ENCODE data around the gene HMGXB4.

Gene HMGXB4

GRCh38 chr22:35217527-35217926, 39.8 kb upstream of the HMGXB4 start:
- H3K79me1 ChIP-seq (ENCODE audit: low read depth, low read length), result no peaks in the 10 kb centered on the region
- no peak overlapping the region for H3K4me3 ChIP-seq (ENCODE audit: low read length in 2 of 2)
- H3K9ac ChIP-seq (ENCODE audit: low read depth, low read length, poor library complexity), result no peak overlapping the region
- no peak overlapping the region for H2AFZ ChIP-seq (ENCODE audit: low read length)
- H4K91ac ChIP-seq (ENCODE audit: low read depth, low read length, poor library complexity), result no peak overlapping the region
- no peak overlapping the region for H2BK12ac ChIP-seq (ENCODE audit: low read length)
- no CpG with 5 or more reads among the region's 2 CpGs for WGBS, 2 donors (ENCODE audit: extremely low coverage in 2 of 2, insufficient read length in 2 of 2, insufficient replicate concordance in 1 of 2)
- H4K8ac ChIP-seq (ENCODE audit: low read depth, low read length), result no peak overlapping the region
- no peaks in the 10 kb centered on the region for H3K36me3 ChIP-seq (replicated peaks in 1 of 2; ENCODE audit: control insufficient read depth in 2 of 2, insufficient read depth in 2 of 2, low read length in 2 of 2)
- no peak overlapping the region for H3K23ac ChIP-seq (ENCODE audit: low read depth, low read length, poor library complexity)
- no peak overlapping the region for H2BK5ac ChIP-seq (ENCODE audit: low read length)
- H2BK15ac ChIP-seq (ENCODE audit: low read length), result no peak overlapping the region
- no peak overlapping the region for H3K4me2 ChIP-seq (ENCODE audit: insufficient read depth, low read length, poor library complexity, severe bottlenecking)
- DNase-seq (ENCODE audit: low spot score), result no peak
- peaks cover 0 to 3% of the 10 kb centered on the region in 2 donors for H3K9me3 ChIP-seq (replicated peaks in 1 of 2; ENCODE audit: control insufficient read depth in 2 of 2, insufficient read depth in 1 of 2, low read depth in 1 of 2, low read length in 2 of 2)
- H3K18ac ChIP-seq (ENCODE audit: low read length), result no peak overlapping the region
- no peak overlapping the region for H2AK5ac ChIP-seq (ENCODE audit: low read depth, low read length)
- no peak overlapping the region for H2BK120ac ChIP-seq (ENCODE audit: low read depth, low read length)
- no peak overlapping the region for H3K14ac ChIP-seq (ENCODE audit: low read length)
- no peak overlapping the region for H3K27ac ChIP-seq (replicated peaks; ENCODE audit: low read length)
- H3K27me3 ChIP-seq (ENCODE audit: control insufficient read depth in 3 of 3, insufficient read depth in 3 of 3, low read depth in 1 of 3, low read length in 3 of 3), result no peaks in the 10 kb centered on the region
- H3K4me1 ChIP-seq (ENCODE audit: control insufficient read depth in 2 of 2, insufficient read depth in 1 of 2, low read depth in 1 of 2, low read length in 2 of 2), result no peaks in the 10 kb centered on the region
- H3K4ac ChIP-seq (ENCODE audit: low read length), result no peak overlapping the region

- Histone ChIP-seq H2BK5ac (ENCODE audit: low read length) (no peak overlapping the region), H3K4me1 (ENCODE audit: control insufficient read depth in 2 of 2, insufficient read depth in 1 of 2, low read depth in 1 of 2, low read length in 2 of 2) (no peaks in the 10 kb centered on the region), H3K18ac (ENCODE audit: low read length) (no peak overlapping the region), H2BK15ac (ENCODE audit: low read length) (no peak overlapping the region), H2AFZ (ENCODE audit: low read length) (no peak overlapping the region), H3K9me3 (replicated peaks in 1 of 2; ENCODE audit: control insufficient read depth in 2 of 2, insufficient read depth in 1 of 2, low read depth in 1 of 2, low read length in 2 of 2) (peaks cover 0 to 3% of the 10 kb centered on the region in 2 donors), H3K27ac (replicated peaks; ENCODE audit: low read length) (no peak overlapping the region), H3K4me2 (ENCODE audit: insufficient read depth, low read length, poor library complexity, severe bottlenecking) (no peak overlapping the region), H3K27me3 (ENCODE audit: control insufficient read depth in 3 of 3, insufficient read depth in 3 of 3, low read depth in 1 of 3, low read length in 3 of 3) (no peaks in the 10 kb centered on the region), H4K91ac (ENCODE audit: low read depth, low read length, poor library complexity) (no peak overlapping the region), H3K14ac (ENCODE audit: low read length) (no peak overlapping the region), H2BK120ac (ENCODE audit: low read depth, low read length) (no peak overlapping the region), H3K4ac (ENCODE audit: low read length) (no peak overlapping the region), H3K9ac (ENCODE audit: low read depth, low read length, poor library complexity) (no peak overlapping the region), H3K79me1 (ENCODE audit: low read depth, low read length) (no peaks in the 10 kb centered on the region), H2BK12ac (ENCODE audit: low read length) (no peak overlapping the region), H3K36me3 (replicated peaks in 1 of 2; ENCODE audit: control insufficient read depth in 2 of 2, insufficient read depth in 2 of 2, low read length in 2 of 2) (no peaks in the 10 kb centered on the region), H3K23ac (ENCODE audit: low read depth, low read length, poor library complexity) (no peak overlapping the region), H2AK5ac (ENCODE audit: low read depth, low read length) (no peak overlapping the region), H3K4me3 (ENCODE audit: low read length in 2 of 2) (no peak overlapping the region), H4K8ac (ENCODE audit: low read depth, low read length) (no peak overlapping the region)
- DNase-seq (ENCODE audit: low spot score), result no peak
Measured at GRCh38 chr22:35218079-35218478, 39.2 kb upstream of the HMGXB4 start.

- Histone ChIP-seq H3K9ac (ENCODE audit: low read depth, low read length, poor library complexity) (no peak overlapping the region), H3K36me3 (replicated peaks in 1 of 2; ENCODE audit: control insufficient read depth in 2 of 2, insufficient read depth in 2 of 2, low read length in 2 of 2) (no peaks in the 10 kb centered on the region), H4K91ac (ENCODE audit: low read depth, low read length, poor library complexity) (no peak overlapping the region), H3K27me3 (ENCODE audit: control insufficient read depth in 3 of 3, insufficient read depth in 3 of 3, low read depth in 1 of 3, low read length in 3 of 3) (peaks cover 0 to 2% (median 0%) of the 10 kb centered on the region in 3 experiments), H3K23ac (ENCODE audit: low read depth, low read length, poor library complexity) (no peak overlapping the region), H3K4ac (ENCODE audit: low read length) (no peak overlapping the region), H2BK120ac (ENCODE audit: low read depth, low read length) (no peak overlapping the region), H2AFZ (ENCODE audit: low read length) (no peak overlapping the region), H3K4me3 (ENCODE audit: low read length in 2 of 2) (no peak overlapping the region), H3K4me2 (ENCODE audit: insufficient read depth, low read length, poor library complexity, severe bottlenecking) (no peak overlapping the region), H2BK12ac (ENCODE audit: low read length) (no peak overlapping the region), H3K79me1 (ENCODE audit: low read depth, low read length) (no peaks in the 10 kb centered on the region), H3K27ac (replicated peaks; ENCODE audit: low read length) (no peak overlapping the region), H2BK15ac (ENCODE audit: low read length) (no peak overlapping the region), H3K4me1 (ENCODE audit: control insufficient read depth in 2 of 2, insufficient read depth in 1 of 2, low read depth in 1 of 2, low read length in 2 of 2) (no peaks in the 10 kb centered on the region), H3K14ac (ENCODE audit: low read length) (no peak overlapping the region), H2BK5ac (ENCODE audit: low read length) (no peak overlapping the region), H4K8ac (ENCODE audit: low read depth, low read length) (no peak overlapping the region), H3K9me3 (replicated peaks in 1 of 2; ENCODE audit: control insufficient read depth in 2 of 2, insufficient read depth in 1 of 2, low read depth in 1 of 2, low read length in 2 of 2) (peaks cover 0 to 3% of the 10 kb centered on the region in 2 donors), H3K18ac (ENCODE audit: low read length) (no peak overlapping the region), H2AK5ac (ENCODE audit: low read depth, low read length) (no peak overlapping the region)
- DNase-seq (ENCODE audit: low spot score), result no peak
- WGBS, 2 donors (ENCODE audit: extremely low coverage in 2 of 2, insufficient read length in 2 of 2, insufficient replicate concordance in 1 of 2), result no CpG with 5 or more reads among the region's 3 CpGs
Measured at GRCh38 chr22:35219012-35219411, 38.3 kb upstream of the HMGXB4 start.

- peaks cover 0 to 3% (median 0%) of the 10 kb centered on the region in 3 experiments for H3K27me3 ChIP-seq (ENCODE audit: control insufficient read depth in 3 of 3, insufficient read depth in 3 of 3, low read depth in 1 of 3, low read length in 3 of 3)
- H3K27ac ChIP-seq (replicated peaks; ENCODE audit: low read length), result no peak overlapping the region
- peaks cover 0 to 4% of the 10 kb centered on the region in 2 donors for H3K9me3 ChIP-seq (replicated peaks in 1 of 2; ENCODE audit: control insufficient read depth in 2 of 2, insufficient read depth in 1 of 2, low read depth in 1 of 2, low read length in 2 of 2)
- no peak overlapping the region for H2BK5ac ChIP-seq (ENCODE audit: low read length)
- no peak overlapping the region for H2BK12ac ChIP-seq (ENCODE audit: low read length)
- no peak overlapping the region for H4K91ac ChIP-seq (ENCODE audit: low read depth, low read length, poor library complexity)
- H3K4me3 ChIP-seq (ENCODE audit: low read length in 2 of 2), result no peak overlapping the region
- H4K8ac ChIP-seq (ENCODE audit: low read depth, low read length), result no peak overlapping the region
- no peak for DNase-seq (ENCODE audit: low spot score)
- H3K23ac ChIP-seq (ENCODE audit: low read depth, low read length, poor library complexity), result no peak overlapping the region
- H3K18ac ChIP-seq (ENCODE audit: low read length), result no peak overlapping the region
- no peak overlapping the region for H3K4me2 ChIP-seq (ENCODE audit: insufficient read depth, low read length, poor library complexity, severe bottlenecking)
- no peak overlapping the region for H2AFZ ChIP-seq (ENCODE audit: low read length)
- H2BK15ac ChIP-seq (ENCODE audit: low read length), result no peak overlapping the region
- no peak overlapping the region for H3K9ac ChIP-seq (ENCODE audit: low read depth, low read length, poor library complexity)
- H3K4ac ChIP-seq (ENCODE audit: low read length), result no peak overlapping the region
- WGBS, 2 donors (ENCODE audit: extremely low coverage in 2 of 2, insufficient read length in 2 of 2, insufficient replicate concordance in 1 of 2), result no CpG with 5 or more reads among the region's 2 CpGs
- H3K79me1 ChIP-seq (ENCODE audit: low read depth, low read length), result no peaks in the 10 kb centered on the region
- H2AK5ac ChIP-seq (ENCODE audit: low read depth, low read length), result no peak overlapping the region
- no peak overlapping the region for H2BK120ac ChIP-seq (ENCODE audit: low read depth, low read length)
- H3K36me3 ChIP-seq (replicated peaks in 1 of 2; ENCODE audit: control insufficient read depth in 2 of 2, insufficient read depth in 2 of 2, low read length in 2 of 2), result no peaks in the 10 kb centered on the region
- H3K4me1 ChIP-seq (ENCODE audit: control insufficient read depth in 2 of 2, insufficient read depth in 1 of 2, low read depth in 1 of 2, low read length in 2 of 2), result no peaks in the 10 kb centered on the region
- H3K14ac ChIP-seq (ENCODE audit: low read length), result no peak overlapping the region
Measured at GRCh38 chr22:35220221-35220620, 37.1 kb upstream of the HMGXB4 start.
